CD4-positive, alpha-beta T cell treated with Interleukin-17A for 4 hours (primary cell): ENCODE data around the gene KCTD16.

Source experiments
- DNase-seq: peaks from one replicate; pipeline ENCODE4 v3.0.0-alpha.2; 2020; ENCODE audit warnings: mixed read lengths

The KCTD16 gene

DNA sequence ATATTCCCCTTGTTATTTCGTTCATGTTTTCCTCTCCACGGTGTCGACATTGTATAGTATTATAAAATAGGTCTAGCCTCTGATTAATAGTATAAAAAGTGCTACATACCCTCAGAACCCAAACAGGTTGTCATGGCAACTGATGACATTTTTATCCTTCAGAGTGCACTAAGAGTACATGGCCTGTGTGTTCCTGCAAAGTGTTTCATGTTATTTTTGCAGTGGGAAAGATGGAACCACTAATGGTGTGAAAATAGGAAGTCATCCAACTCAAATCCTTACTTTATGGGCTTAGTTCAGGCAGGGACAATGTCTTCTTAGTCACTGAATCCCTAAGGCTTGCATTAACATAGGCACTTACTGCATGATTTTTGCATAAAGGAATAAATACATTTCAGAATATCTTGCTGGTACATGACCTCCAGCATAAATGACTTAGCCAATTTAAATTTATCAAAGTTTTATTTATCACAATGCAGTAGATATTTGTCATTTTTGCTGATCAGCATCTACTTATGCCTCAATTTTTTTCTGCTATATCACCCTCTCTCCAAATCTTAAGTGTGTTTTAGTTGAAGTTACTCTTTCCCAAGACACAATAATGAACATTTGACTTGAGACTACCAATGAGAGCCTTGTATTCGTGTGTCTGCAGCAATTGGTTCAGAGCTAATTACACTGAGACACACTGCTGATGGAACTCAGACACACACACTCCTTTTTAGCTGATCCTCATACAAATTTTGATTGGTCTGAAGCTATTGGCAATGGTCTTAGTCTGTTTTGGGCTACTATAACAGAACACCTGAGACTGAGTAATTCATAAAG, 243.7 kb downstream of the KCTD16 start:
- no peak for DNase-seq

DNA sequence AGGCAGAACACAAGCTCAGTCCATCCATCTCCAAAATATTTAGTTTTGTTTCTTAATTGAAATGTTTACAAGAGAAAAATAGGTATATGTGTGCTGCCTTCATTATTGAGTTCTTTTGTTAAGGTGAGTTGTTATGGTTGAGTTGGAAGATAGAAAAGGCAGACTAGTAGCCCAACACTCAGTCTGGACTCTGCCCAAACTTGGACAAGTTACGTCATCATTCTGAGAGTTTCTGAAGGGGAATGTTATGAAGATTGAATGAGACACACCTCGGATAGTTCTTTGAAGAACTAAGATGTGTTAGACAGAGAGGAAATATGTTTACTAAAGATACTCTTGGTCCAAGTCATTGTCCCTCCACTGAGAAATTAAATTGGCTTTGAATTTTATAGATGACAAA, 245.5 kb downstream of the KCTD16 start:
- DNase-seq = no peak

DNA sequence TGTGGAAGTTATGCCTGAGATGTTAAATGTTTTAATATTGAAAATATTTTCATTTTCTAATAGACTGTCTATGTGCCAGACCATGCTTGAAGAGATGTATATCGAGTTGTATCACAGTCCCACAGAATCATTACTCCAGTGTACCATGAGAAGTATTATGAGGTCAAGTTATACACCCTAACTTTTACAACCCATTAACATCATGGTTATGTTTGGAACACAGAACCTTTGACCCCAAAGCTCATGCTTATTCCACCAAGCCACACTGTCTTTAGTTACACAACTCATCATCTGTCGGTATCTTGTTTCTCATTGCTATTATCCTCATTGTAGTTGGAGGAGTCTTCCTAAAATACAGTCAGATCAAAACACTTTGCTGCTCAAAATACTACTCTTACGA, 248.0 kb downstream of the KCTD16 start:
- no peak for DNase-seq

DNA sequence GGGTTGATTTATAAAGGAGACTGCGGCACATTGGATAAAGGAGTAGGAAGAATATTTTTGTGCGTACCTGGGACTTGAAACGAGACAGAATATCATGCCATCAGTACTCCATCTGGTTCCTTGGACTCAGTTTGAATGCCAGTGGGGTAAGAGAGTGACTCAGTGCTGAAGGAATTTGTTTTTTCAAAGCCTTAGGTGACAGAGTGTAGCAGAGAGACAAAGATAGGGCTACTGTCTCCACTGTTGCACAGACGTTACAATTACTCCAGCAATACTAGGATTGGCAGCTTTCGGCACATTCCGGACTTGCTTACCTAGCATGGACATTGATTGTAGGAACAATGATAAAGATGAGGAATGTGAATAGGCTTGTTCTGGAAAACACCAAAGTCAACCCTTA, 250.7 kb downstream of the KCTD16 start:
- DNase-seq = no peak

DNA sequence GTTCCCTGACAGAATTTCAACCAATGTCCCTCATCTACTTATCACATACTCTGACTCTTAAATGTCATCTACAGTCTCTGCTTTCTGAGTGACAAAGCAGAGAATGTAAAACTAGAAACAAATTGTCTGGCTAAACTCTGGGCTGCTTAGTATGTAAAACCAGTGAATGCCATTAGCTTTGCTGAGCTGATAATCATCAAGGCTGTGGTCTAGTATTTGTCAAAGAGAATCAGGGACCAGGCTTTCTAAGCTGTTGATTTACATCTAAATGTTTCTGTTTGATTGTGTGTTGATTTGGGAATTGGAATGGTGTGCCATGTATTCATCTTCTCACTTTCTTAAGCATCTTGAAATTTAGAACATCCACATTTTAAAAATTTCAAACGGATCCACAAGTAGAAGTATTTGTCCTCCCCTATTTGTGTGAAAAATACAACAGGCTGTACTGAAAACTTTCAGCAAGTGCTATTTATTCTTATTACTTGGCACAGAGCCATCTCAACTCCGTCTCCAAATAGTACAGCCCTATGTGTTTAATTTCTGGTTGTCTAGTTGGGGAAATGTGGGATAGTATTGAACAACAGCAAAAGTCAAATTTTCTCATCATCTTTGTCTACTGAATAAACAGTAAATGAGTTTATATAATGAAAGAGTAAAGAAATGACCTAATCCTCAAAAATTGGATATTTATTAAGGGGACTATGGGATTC, 251.5 kb downstream of the KCTD16 start:
- DNase-seq = no peak

DNA sequence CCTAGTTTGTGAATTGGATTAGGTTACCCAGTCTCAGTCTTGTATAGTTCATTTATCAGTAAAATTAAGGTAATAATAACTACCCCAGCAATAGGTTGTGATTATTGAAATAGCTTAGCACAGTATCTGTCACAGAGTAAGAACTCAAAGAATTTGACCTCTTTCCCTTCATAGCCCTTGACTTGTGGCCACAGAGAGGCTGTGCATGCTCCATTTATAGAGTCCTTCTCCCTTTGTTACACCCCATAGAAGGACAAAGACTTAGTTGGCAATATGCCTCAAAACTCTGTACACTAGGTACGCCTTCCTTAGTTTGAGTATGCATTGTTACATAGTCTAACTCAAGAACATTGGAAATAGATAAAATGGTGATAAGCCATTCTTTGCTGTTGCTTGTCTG, 257.2 kb downstream of the KCTD16 start:
- DNase-seq = no peak

DNA sequence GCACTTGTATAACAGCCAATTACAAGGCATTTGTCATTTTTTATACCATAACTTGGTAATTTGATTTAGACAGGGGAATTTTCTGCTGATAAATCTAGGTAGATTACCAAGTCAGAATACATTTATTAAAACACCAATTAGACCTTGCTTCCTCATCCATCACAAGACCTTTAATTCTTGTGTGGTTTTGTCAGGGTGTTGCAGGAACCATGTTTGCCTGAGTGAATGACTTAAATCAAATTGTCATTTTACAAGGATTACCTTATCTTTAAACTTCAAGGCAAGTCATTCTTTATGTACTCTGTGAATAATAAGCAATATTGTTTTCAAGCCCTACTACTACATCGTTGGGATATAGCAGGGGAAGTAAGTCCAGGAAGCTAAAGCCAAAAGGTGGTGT, 257.7 kb downstream of the KCTD16 start:
- DNase-seq = no peak

DNA sequence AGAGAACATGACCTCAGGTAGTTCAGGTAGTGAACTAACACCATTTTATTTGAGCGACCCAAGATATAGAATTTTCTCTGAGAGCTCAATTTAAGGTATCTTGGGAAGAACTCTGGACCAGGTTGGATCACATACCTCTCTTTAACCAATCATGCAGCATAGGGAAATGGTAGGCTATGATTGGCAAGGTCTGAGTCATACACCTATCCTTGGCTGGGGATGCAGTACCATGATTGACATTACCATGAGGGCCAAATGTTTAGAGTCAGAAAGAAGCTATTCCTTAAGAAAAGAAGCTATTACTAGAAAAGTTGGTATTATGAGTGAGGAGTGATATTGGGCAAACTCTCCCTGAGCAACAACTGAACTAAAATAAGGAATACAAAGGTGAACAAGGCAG, 258.7 kb downstream of the KCTD16 start:
- no peak for DNase-seq

DNA sequence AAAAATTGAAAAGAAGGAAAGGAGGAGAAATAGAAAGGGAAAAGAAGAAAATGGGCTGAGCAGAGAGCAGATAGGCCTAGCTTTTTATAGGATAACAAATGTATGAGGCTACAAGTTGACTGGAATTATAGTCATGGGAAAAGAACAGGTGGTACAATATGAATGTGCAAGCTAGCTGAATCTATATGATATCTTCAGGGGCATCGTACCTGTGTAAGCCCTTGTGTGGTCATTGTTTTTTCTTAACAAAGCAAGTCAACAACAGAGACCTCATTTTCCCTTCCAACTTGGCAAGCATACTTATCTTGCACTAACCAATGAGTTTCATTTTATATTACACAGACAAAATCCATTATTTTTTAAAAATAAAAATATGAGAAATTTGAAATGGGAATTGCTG, 259.2 kb downstream of the KCTD16 start:
- no peak for DNase-seq

DNA sequence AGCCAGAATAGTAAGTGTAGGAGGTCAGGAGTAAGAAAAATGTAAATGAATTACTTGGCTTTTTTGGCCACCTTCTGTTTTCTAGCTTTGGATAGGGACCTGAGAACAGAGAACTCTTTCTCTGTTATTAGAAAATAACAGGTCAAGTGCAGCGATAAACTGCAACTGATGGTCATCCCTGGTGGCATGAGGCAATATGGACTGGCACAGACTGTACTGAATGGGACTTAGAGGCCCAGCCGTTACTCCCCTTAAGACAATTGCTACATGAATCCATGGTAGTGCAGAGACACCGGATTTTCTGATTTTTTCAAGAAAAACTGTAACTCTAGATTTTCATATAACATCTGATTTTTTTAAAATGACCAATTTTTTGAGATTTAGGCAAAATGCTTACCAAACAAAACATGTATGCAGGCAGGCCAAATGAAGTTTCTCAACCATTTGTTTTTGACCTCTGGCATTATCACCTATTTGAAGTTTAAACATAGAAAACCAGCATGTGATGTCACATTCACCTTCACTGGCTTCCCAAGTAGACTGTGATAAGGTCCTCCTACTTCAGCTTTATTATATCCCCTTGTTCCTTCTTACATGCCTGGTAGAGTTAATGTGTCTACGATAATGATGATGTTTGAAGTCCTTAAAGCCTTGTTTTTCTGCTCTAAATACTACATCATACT, 262.6 kb downstream of the KCTD16 start:
- DNase-seq = no peak

DNA sequence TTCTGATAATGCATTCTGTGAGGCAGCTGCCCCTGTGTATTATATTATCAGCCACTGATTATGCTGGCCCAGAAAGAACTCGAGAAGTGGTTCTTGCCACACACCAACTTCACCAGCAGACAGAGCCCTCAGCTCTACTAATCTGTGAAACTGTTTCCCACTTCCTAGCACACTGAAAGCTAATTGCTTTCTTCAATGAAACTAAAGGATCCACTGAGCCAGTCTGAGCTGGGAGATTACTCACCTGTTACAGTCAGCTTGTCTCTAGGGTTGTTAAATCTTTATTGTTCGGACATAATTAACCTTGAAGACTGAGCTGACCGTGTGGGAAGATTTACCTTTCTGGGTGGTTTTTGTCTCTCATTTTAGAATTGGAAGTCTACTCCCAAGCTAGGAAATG, 263.2 kb downstream of the KCTD16 start:
- DNase-seq = no peak

DNA sequence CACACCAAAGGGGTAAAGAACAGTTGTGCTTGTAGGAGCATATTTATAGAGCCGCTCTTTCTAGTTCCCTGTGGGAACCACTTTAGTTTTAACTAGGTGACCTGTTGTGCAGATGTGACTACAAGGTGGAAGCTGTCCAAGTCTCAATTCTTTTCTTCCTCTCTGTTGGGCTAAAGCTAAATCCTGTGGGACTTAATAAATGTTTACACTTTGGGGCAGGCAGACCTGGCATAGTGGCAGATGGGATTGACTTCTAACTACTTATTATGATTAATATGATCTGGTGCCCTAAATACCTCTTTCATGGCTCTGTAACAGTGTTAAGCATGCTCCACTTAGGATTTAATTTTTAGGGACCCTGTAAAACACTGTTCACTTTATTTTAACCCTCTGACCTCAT, 265.3 kb downstream of the KCTD16 start:
- DNase-seq = no peak

DNA sequence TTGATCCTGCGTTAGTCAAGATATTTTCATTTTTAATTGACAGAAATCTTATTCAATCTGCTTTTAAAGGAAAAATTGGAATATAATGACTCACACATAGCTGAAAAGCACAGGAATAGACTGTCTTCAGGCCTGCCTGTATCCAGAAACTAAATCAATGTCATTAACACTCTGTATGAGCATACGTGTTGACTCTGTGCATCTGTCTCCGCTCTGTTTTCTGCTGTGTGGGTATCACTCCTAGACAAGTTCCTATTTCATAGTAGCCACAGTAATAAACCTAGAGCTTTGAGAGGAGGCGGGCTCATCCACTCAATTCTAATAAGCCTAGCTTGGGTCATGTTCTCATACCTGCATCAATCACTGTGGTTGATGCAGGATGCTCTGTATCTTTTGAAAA, 267.6 kb downstream of the KCTD16 start:
- DNase-seq = no peak

DNA sequence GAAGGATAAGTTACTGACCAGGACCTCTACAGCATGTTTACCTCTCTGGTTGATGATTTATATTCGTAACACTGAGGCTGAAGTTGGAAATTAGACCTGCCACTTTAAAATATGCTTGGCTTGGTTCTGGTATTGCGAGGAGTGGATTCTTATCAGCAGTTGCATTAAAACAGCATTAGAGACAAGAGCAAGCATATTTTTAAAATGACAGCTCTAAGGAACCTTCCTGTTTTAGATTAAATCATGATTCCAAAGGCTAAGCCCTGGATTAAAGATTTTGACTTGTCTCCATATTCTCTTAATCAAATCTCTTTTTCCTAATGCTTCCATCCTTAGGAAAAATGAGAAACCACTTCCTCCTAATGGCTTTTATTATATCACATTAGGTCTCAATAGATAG, 277.8 kb downstream of the KCTD16 start:
- DNase-seq = no peak

DNA sequence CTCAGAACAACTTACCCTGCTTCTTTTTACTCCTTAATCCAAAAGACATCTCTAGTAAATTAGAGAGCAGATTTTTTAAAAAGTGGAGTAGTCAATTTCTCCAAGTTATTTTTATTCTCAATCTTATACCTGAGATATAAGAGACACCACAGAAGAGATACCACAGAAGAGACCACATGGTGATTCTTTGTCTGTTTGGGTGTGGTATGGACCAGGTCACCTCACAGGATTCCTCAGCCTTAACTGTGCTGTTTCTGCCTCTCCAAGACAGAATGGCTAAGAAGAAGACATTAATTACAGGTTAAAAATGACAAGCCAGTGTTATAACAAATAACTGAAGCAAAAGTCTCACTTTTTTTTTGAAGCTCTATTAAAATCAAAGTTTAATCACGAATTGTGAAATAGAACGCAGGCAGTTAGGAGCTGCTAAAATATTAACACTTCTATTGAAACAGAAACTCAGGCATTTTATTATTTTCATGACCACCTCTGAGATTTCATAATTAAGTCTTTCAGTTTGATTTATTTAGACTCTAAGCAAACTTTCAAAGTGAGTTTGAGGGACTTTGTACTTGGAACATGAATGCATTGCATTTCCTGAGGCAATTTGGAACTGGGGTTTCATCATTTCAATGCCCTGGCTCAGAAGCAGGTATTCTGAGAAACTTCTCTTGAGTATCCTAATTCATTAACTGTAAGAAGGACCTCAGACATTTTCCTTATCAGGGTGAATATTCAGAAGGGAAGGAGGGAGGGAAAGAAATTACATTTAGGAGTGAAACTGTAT, 280.7 kb downstream of the KCTD16 start:
- no peak for DNase-seq

DNA sequence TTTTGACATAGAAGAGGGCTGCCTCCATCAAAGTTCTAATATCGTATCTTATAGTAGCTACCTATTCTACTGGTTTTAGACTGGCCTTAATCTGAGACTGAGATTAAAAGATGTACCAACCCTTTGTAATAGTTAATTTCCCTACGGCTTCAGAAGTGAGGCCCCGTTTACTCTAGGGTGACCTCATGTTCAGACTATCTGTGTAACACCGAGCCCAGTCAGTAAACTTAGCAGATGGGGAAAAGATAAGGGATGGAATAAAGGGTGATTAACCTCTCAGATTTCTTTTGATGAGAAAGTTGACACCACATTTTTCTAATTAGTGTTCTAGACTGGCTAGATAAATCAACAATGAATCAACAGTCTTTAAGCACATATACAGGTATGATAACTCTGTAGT, 283.1 kb downstream of the KCTD16 start:
- DNase-seq = no peak

DNA sequence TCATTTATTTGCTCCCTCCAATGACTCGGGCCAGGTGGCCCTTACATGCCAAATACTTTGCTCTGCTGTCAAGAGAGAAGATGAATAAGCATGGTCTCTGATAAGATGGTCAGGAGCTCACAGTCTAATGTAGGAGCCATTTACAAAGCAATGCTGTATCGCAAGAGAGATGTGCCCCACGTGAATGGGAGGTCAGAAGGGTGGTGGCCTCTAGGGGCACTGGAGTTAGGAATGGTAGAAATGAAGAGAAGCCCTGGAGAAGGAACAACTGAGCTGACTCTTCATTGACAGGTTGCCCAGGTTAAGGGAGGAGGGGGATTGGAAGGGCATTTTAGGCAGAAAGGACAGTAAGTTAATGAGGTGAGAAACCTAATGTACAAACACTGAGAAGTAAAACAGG, 286.5 kb downstream of the KCTD16 start:
- DNase-seq = no peak

DNA sequence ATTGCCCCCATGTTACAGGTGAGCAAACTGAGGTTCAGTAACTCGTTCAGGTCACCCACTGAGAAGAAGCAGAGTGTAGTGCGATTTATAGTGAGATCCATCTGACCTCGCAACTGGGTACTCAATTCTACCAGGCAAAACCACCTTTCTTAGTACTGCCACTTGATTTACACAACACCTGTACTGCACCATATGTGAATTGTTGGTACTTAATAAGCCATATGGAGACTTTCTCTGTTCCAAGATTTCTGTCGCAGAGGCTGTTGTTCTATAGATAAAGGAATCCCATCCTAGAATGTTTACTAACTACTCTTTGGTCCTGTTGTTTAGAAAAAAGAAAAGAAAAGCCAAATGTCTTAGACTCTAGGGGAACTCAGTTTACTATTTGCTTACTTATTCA, 287.5 kb downstream of the KCTD16 start:
- DNase-seq = no peak

DNA sequence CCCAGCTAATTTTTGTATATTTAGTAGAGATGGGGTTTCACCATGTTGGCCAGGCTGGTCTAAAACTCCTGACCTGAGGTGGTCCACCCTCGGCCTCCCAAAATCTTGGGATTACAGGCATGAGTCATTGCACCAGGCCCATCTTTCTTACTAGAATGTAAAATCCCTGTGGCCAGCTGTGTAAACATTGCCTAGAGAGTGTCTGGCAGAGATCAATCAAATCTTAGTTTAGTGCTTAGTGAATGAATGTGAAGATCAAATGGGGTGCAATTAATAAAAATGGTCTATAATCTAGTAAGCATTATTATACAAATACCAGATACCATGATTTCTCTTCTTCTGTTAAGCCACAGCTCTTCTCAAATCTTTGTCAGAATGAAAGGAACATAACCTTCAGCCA, 289.9 kb downstream of the KCTD16 start:
- no peak for DNase-seq

DNA sequence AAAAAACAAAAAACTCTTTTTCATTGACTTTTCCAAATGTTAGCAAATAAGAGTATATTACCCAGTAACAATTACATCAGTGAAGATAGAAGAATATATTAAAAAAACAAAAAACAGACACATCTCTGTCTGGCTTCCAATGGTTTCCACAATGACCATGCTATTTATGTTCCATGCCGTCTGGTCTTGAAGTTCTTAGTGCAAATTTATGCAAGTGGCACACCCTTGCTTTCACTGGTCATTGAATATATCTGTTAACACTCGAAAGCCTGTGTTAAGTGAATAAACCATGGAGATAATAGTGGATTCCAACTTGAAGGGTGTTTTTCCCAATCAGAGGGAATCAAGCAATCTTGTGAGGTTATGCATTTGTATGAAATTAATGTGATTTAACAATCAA, 291.9 kb downstream of the KCTD16 start:
- DNase-seq = no peak

DNA sequence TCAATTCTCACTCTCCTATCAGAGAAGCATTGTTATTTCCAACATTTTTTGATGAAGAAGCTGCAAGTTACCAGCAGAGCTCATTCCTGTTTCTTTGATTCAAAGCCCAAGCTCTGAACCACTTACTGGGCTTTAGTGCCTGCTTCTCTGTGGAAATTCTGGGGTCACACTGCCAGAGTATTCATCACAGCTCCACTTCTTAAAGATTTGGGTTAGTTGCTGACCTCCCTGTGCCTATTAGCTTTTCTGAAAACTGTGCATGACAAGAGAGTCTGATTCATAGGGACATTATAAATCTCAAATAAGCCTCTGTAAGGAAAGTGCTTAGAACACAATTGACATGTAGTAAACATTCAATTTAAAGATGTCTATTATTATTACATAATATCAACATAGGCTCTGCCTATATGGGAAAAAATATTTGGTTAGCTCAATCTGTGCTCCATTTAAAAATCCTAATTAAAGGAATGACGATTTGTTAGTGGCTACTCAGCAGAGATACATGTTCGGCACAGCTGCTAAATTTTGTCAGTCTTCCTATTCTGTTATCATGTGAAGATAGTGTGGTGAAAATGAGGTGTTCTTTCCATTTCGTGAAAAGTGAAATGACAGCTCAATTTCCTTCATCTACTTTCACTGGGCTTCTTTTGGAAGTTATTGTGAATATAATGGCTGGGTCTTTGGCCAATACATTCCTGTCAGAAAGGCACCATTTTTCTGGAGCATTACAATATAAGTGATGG, 293.0 kb downstream of the KCTD16 start:
- DNase-seq = no peak

DNA sequence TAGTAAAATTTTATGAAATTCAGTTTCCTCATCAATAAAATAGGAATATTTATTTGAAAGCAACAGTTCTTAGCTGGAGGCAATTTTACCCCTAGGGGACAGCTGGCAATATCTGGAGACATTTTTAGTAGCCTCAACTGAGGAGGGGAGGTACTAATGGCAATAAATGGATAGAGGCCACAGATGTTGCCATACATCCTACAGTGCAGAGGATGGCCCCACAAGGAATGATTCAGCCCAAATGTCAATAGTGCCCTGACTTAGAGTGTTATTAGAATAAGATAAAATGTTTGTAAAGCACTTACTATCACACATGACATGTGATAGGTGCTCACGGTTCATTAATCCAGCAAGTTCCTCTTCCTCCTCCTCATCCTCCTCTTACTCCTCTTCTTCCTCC, 293.6 kb downstream of the KCTD16 start:
- DNase-seq = no peak

DNA sequence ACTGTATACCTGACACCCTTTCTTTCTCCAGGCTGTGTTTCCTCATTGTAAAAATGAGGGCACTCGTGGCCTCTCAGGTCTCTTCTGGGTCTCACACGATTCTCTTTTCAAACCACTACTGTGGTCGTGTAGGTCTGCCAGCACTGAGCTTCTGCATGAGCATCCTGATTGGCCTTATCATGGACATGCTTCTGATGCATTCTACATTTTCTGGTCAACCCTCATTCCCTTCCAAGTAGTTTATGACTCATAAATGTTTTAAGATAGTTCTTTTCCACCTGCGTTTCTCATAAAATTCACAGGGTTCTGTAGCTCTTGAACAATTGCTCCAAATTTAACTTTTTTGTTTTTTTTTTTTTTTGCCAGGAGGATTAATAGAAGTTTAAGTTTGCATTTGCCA, 294.8 kb downstream of the KCTD16 start:
- no peak for DNase-seq
